ENCODE measurements around the gene NRK. TPM values are rescaled to one million over a fixed set of nuclear protein-coding genes. Genes with fewer than 3 reads are reported as not detected.

The NRK gene
- total RNA-seq, 1 experiment from 2014 or later: 0.05 TPM

DNA sequence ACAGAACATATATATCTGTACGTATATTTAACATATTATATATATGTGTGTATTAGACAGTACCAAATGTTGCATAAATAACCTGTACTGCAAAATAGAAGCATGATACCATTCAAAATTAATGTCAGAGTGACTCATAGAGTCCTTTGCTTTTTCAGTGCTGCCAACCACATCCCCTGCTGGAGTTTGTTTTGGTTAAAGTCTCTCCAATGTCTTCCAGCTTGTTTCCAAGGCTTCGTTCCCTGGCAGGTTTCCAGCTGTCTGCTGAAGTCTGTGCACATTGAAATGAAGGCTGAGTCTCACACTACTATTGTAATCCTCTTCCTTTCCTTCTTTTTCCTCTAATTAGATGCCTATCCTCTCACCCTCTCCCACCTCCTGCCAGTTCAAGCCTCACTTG is 14.9 kb downstream of the NRK start:
- ChIA-PET CTCF (no interaction called here), POLR2A (no interaction called here), RAD21 (ENCODE audit: low non-redundant PET in 1 of 2, low total read pairs in 2 of 2, uncharacterized antibody in 2 of 2, unreplicated experiment in 2 of 2) (no interaction called here)
- Histone ChIP-seq H3K4me1 (ENCODE audit: control insufficient read depth in 1 of 2, insufficient read depth in 2 of 2, low read length in 2 of 2) (no peaks in the 10 kb centered on the region), H3K4me2 (ENCODE audit: low read length) (no peak overlapping the region), H4K20me1 (ENCODE audit: insufficient read depth) (no peaks in the 10 kb centered on the region), H3K9ac (ENCODE audit: low read length) (no peak overlapping the region), H3K9me2 (ENCODE audit: insufficient read depth) (no peaks in the 10 kb centered on the region), H3K4me3 (replicated peaks in 1 of 2; ENCODE audit: low read depth in 1 of 2, low read length in 2 of 2) (no peak overlapping the region), H3K36me3 (ENCODE audit: control insufficient read depth in 1 of 2, insufficient read depth in 2 of 2, low read length in 2 of 2) (no peaks in the 10 kb centered on the region), H3K9me3 (ENCODE audit: control insufficient read depth in 1 of 2, insufficient read depth in 1 of 2, low read depth in 1 of 2, low read length in 2 of 2) (no peaks in the 10 kb centered on the region), H3K79me2 (ENCODE audit: insufficient read depth, low read length) (no peaks in the 10 kb centered on the region), H2AFZ (ENCODE audit: low read depth, low read length, poor library complexity, severe bottlenecking) (no peak overlapping the region), H3K27ac (ENCODE audit: low read depth, low read length) (no peak overlapping the region), H3K27me3 (ENCODE audit: insufficient read depth, low read length) (no peaks in the 10 kb centered on the region; the same call in 1 of the 2 replicates)
- intact Hi-C loops (cut with micrococcal nuclease): no loop called here
- TF ChIP-seq ZFX (IDR thresholded peaks at IDR 0.05): no peak
- no peak for TF ChIP-seq POLR2A (IDR thresholded peaks at IDR 0.05; ENCODE audit: borderline replicate concordance, extremely low read depth, insufficient read depth, insufficient read length)
- no peak for TF ChIP-seq ZNF274 (IDR thresholded peaks at IDR 0.05; ENCODE audit: low read depth, low read length)
- no peak for TF ChIP-seq SRF (IDR thresholded peaks at IDR 0.05; ENCODE audit: low read depth)
- TF ChIP-seq, protein P1, sequence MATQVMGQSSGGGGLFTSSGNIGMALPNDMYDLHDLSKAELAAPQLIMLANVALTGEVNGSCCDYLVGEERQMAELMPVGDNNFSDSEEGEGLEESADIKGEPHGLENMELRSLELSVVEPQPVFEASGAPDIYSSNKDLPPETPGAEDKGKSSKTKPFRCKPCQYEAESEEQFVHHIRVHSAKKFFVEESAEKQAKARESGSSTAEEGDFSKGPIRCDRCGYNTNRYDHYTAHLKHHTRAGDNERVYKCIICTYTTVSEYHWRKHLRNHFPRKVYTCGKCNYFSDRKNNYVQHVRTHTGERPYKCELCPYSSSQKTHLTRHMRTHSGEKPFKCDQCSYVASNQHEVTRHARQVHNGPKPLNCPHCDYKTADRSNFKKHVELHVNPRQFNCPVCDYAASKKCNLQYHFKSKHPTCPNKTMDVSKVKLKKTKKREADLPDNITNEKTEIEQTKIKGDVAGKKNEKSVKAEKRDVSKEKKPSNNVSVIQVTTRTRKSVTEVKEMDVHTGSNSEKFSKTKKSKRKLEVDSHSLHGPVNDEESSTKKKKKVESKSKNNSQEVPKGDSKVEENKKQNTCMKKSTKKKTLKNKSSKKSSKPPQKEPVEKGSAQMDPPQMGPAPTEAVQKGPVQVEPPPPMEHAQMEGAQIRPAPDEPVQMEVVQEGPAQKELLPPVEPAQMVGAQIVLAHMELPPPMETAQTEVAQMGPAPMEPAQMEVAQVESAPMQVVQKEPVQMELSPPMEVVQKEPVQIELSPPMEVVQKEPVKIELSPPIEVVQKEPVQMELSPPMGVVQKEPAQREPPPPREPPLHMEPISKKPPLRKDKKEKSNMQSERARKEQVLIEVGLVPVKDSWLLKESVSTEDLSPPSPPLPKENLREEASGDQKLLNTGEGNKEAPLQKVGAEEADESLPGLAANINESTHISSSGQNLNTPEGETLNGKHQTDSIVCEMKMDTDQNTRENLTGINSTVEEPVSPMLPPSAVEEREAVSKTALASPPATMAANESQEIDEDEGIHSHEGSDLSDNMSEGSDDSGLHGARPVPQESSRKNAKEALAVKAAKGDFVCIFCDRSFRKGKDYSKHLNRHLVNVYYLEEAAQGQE (IDR thresholded peaks at IDR 0.05; ENCODE audit: low read depth): no peak
- TF ChIP-seq SP1 (IDR thresholded peaks at IDR 0.05; ENCODE audit: low read depth): no peak
- TF ChIP-seq POLR2AphosphoS5 (IDR thresholded peaks at IDR 0.05; ENCODE audit: low read depth, low read length): no peak
- TF ChIP-seq ELF1 (IDR thresholded peaks at IDR 0.05; ENCODE audit: borderline replicate concordance, low read depth): no peak
- TF ChIP-seq FOSL1 (IDR thresholded peaks at IDR 0.05; ENCODE audit: low read depth): no peak
- TF ChIP-seq EZH2 (IDR thresholded peaks at IDR 0.05): no peak
- TF ChIP-seq EZH2phosphoT487 (IDR thresholded peaks at IDR 0.05; ENCODE audit: borderline replicate concordance): no peak
- TF ChIP-seq YY1 (IDR thresholded peaks at IDR 0.05; ENCODE audit: extremely low read depth, insufficient replicate concordance, low read depth, low read length): no peak
- TF ChIP-seq, protein P2, sequence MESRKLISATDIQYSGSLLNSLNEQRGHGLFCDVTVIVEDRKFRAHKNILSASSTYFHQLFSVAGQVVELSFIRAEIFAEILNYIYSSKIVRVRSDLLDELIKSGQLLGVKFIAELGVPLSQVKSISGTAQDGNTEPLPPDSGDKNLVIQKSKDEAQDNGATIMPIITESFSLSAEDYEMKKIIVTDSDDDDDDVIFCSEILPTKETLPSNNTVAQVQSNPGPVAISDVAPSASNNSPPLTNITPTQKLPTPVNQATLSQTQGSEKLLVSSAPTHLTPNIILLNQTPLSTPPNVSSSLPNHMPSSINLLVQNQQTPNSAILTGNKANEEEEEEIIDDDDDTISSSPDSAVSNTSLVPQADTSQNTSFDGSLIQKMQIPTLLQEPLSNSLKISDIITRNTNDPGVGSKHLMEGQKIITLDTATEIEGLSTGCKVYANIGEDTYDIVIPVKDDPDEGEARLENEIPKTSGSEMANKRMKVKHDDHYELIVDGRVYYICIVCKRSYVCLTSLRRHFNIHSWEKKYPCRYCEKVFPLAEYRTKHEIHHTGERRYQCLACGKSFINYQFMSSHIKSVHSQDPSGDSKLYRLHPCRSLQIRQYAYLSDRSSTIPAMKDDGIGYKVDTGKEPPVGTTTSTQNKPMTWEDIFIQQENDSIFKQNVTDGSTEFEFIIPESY (IDR thresholded peaks at IDR 0.05; ENCODE audit: extremely low read depth, insufficient replicate concordance, low read length): no peak
- TF ChIP-seq CBX3 (IDR thresholded peaks at IDR 0.05; ENCODE audit: low read depth): no peak
- TF ChIP-seq CEBPB (IDR thresholded peaks at IDR 0.05; ENCODE audit: low read depth): no peak
- TF ChIP-seq SIN3A (IDR thresholded peaks at IDR 0.05; ENCODE audit: low read depth): no peak
- no TSS peak for BruUV-seq (replicated peaks)
- DNase-seq (ENCODE audit: low read depth, low spot score) (no peak), ATAC-seq (no peak)
